Calu3 (cell line): ENCODE measurements around the gene LIPC. TPM values are rescaled to one million over a fixed set of nuclear protein-coding genes. Genes with fewer than 3 reads are reported as not detected.
A peak's percentile ranks its signal among the peaks of the same experiment; 100 is the strongest.

Experiments used
- BruUV-seq: library from RNA; stranded (reverse); fragments of 400-500 nt; replicated peaks from 2 replicates; lab custom pipeline; 2021; lab: Mats Ljungman, UMichigan
- CTCF ChIA-PET: fragments of 300-600 bp; sonication (Branson Sonifier 250); formaldehyde crosslinking; loops from one replicate; lab custom pipeline; 2022; ENCODE audit warnings: antibody characterized with exemption; lab: Charles Lee
- DNase-seq: peaks from one replicate; pipeline ENCODE4 v3.0.0; 2022
- H3K27ac Mint-ChIP-seq: one replicate; pipeline ENCODE4 v1.8.0; 2022; ENCODE audit warnings: mixed read lengths; ENCODE audit not compliant: unreplicated experiment
- H3K27me3 Mint-ChIP-seq: one replicate; pipeline ENCODE4 v1.8.0; 2022; ENCODE audit warnings: mixed read lengths; ENCODE audit not compliant: unreplicated experiment
- H3K36me3 Mint-ChIP-seq: one replicate; pipeline ENCODE4 v1.8.0; 2022; ENCODE audit warnings: mild to moderate bottlenecking, moderate library complexity, mixed read lengths; ENCODE audit not compliant: insufficient read depth, unreplicated experiment
- H3K4me1 Mint-ChIP-seq: one replicate; pipeline ENCODE4 v1.8.0; 2022; ENCODE audit warnings: mild to moderate bottlenecking, low read depth, mixed read lengths; ENCODE audit not compliant: unreplicated experiment
- H3K4me3 Mint-ChIP-seq: one replicate; pipeline ENCODE4 v1.8.0; 2022; ENCODE audit warnings: mild to moderate bottlenecking, low read depth, moderate library complexity, mixed read lengths; ENCODE audit not compliant: unreplicated experiment
- H3K9me3 Mint-ChIP-seq: one replicate; pipeline ENCODE4 v1.8.0; 2022; ENCODE audit warnings: low read depth, mixed read lengths; ENCODE audit not compliant: unreplicated experiment
- intact Hi-C: fragments of 100-400 bp; cut with micrococcal nuclease; formaldehyde crosslinking; loops from one replicate; pipeline ENCODE4 v1.10.0; 2022; ENCODE audit not compliant: unreplicated experiment
- total RNA-seq: library from RNA; stranded (reverse); gene quantifications from 2 replicates; pipeline ENCODE4 v1.2.3, GENCODE V29; 2022
- TF ChIP-seq, protein P1 (sequence below): fragments of 200-600 bp; IDR thresholded peaks from one replicate; pipeline ENCODE4 v1.8.0; 2022; ENCODE audit warnings: antibody characterized with exemption; ENCODE audit not compliant: unreplicated experiment

Gene LIPC
- total RNA-seq, 1 experiment from 2014 or later, result not detected

DNA sequence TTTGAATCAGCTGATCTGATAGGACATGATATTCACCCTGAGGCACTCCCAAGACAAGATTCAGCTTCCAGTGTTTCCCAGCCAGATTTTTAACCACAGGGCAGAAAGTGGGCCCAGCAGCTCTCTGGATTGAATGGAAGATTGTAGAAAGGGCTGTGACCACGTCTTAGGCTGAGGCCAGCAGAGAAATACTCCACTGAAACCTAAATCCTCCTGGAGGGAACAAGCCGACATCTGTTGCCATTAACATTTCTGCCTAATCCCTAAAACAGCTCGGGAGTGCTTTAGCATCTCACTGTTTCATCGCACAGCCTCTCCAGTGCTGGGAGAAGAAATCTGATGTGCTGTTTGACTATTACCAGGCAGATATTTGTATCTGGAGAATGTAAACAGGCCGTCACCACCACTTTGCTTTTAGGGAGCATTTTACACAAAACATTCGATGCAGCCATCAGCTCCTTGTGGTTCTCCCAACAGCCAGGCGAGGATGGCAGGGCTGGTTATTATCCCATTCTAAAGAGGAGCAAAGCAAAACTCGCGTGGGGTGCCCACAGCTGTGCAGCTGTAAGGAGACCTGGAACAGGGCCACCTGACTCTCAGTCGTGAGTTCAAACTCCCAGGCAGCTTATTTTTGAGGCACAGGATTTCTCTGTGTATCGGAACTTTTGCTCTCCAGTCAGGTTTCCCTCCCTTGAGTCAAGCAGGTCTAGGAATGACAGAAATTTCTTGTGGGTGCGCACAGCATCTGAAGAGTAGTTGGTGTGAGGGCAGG lies 117.4 kb downstream of the LIPC start:
- Mint-ChIP-seq H3K36me3 (peaks cover 10% of the 10 kb centered on the region), H3K4me1 (peaks cover 45% of the 10 kb centered on the region), H3K4me3 (no peak overlapping the region), H3K9me3 (no peaks in the 10 kb centered on the region), H3K27me3 (no peaks in the 10 kb centered on the region), H3K27ac (no peak overlapping the region)
- TF ChIP-seq, protein P1, sequence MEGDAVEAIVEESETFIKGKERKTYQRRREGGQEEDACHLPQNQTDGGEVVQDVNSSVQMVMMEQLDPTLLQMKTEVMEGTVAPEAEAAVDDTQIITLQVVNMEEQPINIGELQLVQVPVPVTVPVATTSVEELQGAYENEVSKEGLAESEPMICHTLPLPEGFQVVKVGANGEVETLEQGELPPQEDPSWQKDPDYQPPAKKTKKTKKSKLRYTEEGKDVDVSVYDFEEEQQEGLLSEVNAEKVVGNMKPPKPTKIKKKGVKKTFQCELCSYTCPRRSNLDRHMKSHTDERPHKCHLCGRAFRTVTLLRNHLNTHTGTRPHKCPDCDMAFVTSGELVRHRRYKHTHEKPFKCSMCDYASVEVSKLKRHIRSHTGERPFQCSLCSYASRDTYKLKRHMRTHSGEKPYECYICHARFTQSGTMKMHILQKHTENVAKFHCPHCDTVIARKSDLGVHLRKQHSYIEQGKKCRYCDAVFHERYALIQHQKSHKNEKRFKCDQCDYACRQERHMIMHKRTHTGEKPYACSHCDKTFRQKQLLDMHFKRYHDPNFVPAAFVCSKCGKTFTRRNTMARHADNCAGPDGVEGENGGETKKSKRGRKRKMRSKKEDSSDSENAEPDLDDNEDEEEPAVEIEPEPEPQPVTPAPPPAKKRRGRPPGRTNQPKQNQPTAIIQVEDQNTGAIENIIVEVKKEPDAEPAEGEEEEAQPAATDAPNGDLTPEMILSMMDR, result no peak
- BruUV-seq, result no TSS peak
- DNase-seq, result no peak
- intact Hi-C loops, result loop anchor here (5.0 kb wide), 1 partner anchor 77 kb away; no protein-coding TSS in a partner anchor
- CTCF ChIA-PET, result interaction anchor here (0.7 kb wide), 1 partner anchor 52 kb away, joined by 3 read pairs; no protein-coding TSS in a partner anchor

DNA sequence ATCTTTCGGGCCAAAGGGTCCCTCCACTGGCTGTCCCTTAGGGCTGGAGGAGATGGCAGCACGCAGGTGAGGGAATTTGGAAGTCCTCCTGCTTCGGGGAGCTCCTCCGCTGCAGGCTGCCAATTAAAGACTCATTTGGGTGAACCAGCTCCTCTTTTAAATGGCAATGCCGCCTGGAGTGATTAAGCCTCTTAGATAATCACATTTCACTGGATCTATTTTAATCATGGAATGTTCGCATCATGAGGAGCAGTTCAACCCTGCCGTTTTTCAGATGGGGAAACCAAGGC lies 117.9 kb downstream of the LIPC start:
- CTCF ChIA-PET, result interaction anchor here (0.7 kb wide), 1 partner anchor 53 kb away, joined by 3 read pairs; no protein-coding TSS in a partner anchor
- Mint-ChIP-seq H3K36me3 (peaks cover 10% of the 10 kb centered on the region), H3K27ac (no peak overlapping the region), H3K27me3 (no peaks in the 10 kb centered on the region), H3K4me1 (peaks cover 45% of the 10 kb centered on the region), H3K9me3 (no peaks in the 10 kb centered on the region), H3K4me3 (no peak overlapping the region)
- BruUV-seq, result no TSS peak
- TF ChIP-seq, protein P1, result no peak
- intact Hi-C loops, result loop anchor here (5.0 kb wide), 1 partner anchor 77 kb away; no protein-coding TSS in a partner anchor
- no peak for DNase-seq

DNA sequence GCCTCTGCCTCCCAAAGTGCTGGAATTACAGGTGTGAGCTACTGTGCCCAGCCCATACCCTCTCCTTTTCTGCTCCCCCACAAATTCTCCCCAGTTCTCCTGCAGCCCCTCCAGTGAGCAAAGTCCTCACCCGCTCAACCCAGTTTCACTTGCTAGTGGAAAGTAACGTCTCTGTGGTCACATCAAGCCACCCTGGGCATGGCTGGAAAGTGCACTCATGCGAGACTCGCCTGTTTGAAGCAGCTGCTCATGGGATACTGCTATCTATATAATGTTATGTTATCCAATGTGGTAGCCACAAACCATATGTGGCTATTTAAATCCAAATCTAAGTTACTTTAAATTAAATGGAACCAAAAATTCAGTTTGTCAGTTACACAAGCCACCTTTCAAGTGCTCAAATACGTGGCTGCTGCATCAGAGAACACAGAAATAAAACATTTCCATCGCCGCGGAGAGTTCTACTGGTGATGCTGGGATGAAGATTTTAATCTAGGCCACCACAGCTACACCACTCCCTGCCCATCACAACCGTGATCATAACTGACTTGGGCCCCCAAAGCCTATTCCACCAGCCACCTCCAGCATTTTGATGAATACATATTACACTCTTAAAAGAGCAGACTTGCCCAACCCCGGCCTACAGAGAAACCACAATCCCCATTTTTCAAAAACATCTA lies 119.4 kb downstream of the LIPC start:
- H3K36me3 Mint-ChIP-seq, result peaks cover 10% of the 10 kb centered on the region
- no peak for DNase-seq
- H3K4me3 Mint-ChIP-seq, result no peak overlapping the region
- H3K4me1 Mint-ChIP-seq, result peaks cover 43% of the 10 kb centered on the region
- no TSS peak for BruUV-seq
- H3K9me3 Mint-ChIP-seq, result no peaks in the 10 kb centered on the region
- intact Hi-C loops, result no loop called here
- TF ChIP-seq, protein P1, result no peak
- H3K27me3 Mint-ChIP-seq, result no peaks in the 10 kb centered on the region
- CTCF ChIA-PET, result interaction anchor here (0.8 to 1.3 kb wide), 2 partner anchors 17 to 199 kb away, joined by 3 read pairs; no protein-coding TSS in a partner anchor
- H3K27ac Mint-ChIP-seq, result peak overlapping the region; percentile 72

DNA sequence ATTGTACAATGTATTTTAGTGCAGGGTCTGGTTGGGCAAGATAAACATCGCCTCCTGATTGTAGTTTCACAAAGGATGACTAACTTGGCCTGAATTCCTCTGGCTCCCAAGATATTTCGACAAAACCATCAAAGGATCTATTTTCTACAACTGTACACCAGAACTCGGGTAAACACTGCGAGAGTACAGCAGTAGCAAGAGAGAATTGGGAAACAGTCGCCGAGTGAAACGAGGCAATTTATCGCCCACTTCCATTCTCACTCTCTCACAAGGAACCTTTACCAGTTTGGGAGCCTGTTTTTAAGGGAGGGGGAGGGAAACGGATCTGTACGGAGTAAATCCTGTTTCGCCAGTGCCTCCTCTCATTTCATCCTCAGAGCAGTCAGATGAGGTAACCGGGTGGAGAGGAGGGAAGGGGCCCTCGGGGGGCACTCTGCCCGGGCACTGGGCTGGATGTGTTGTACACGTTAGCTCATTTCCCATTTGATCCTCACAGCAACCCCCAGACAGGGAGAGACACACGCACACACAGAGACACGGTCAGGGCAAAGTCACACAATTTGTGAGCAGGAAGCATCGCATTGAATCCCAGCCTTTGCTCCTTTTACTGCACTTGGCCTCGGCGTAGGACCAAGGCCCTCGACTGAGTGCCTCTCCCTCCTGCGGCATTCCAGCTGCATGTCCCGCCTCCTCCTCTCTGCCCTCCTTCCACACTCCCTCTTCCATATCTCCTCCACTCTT lies 120.1 kb downstream of the LIPC start:
- H3K27ac Mint-ChIP-seq, result peak overlapping the region; percentile 72
- TF ChIP-seq, protein P1, result no peak
- DNase-seq, result peak; percentile 30
- intact Hi-C loops, result no loop called here
- BruUV-seq, result no TSS peak
- no peaks in the 10 kb centered on the region for H3K9me3 Mint-ChIP-seq
- H3K27me3 Mint-ChIP-seq, result no peaks in the 10 kb centered on the region
- peak overlapping the region; percentile 40 for H3K4me3 Mint-ChIP-seq
- H3K36me3 Mint-ChIP-seq, result peaks cover 4% of the 10 kb centered on the region
- CTCF ChIA-PET, result interaction anchor here (0.6 to 1.3 kb wide), 3 partner anchors 16 to 198 kb away, joined by 3 to 5 read pairs (median 3); no protein-coding TSS in a partner anchor
- H3K4me1 Mint-ChIP-seq, result peaks cover 36% of the 10 kb centered on the region
